ENCODE measurements around the gene TBC1D7.

The TBC1D7 gene

GRCh38 chr6:13296536-13296997, 31.8 kb downstream of the TBC1D7 start:
- H3K4me3 ChIP-seq (ENCODE audit: low read depth, low read length), result no peak overlapping the region

GRCh38 chr6:13295576-13295975, 32.8 kb downstream of the TBC1D7 start:
- no peak overlapping the region for H3K4me3 ChIP-seq (ENCODE audit: low read depth, low read length)

GRCh38 chr6:13294499-13295069, 33.8 kb downstream of the TBC1D7 start:
- no peak overlapping the region for H3K4me3 ChIP-seq (ENCODE audit: low read depth, low read length)

GRCh38 chr6:13292774-13293173, 35.6 kb downstream of the TBC1D7 start:
- no peak overlapping the region for H3K4me3 ChIP-seq (ENCODE audit: low read depth, low read length)

- no peak overlapping the region for H3K4me3 ChIP-seq (ENCODE audit: low read depth, low read length)
Measured at GRCh38 chr6:13290335-13290734, 38.0 kb downstream of the TBC1D7 start.

- no peak overlapping the region for H3K4me3 ChIP-seq (ENCODE audit: low read depth, low read length)
Measured at GRCh38 chr6:13289789-13290318, 38.5 kb downstream of the TBC1D7 start.

GRCh38 chr6:13288969-13289391, 39.4 kb downstream of the TBC1D7 start:
- H3K4me3 ChIP-seq (ENCODE audit: low read depth, low read length), result no peak overlapping the region

- no peak overlapping the region for H3K4me3 ChIP-seq (ENCODE audit: low read depth, low read length)
Measured at GRCh38 chr6:13288481-13288880, 39.9 kb downstream of the TBC1D7 start.

- H3K4me3 ChIP-seq (ENCODE audit: low read depth, low read length), result no peak overlapping the region
Measured at GRCh38 chr6:13287104-13287503, 41.2 kb downstream of the TBC1D7 start.

- no peak overlapping the region for H3K4me3 ChIP-seq (ENCODE audit: low read depth, low read length)
Measured at GRCh38 chr6:13286181-13286580, 42.2 kb downstream of the TBC1D7 start.

- no peak overlapping the region for H3K4me3 ChIP-seq (ENCODE audit: low read depth, low read length)
Measured at GRCh38 chr6:13285705-13286104, 42.6 kb downstream of the TBC1D7 start.

- H3K4me3 ChIP-seq (ENCODE audit: low read depth, low read length), result no peak overlapping the region
Measured at GRCh38 chr6:13284646-13285045, 43.7 kb downstream of the TBC1D7 start.

GRCh38 chr6:13283331-13283730, 45.0 kb downstream of the TBC1D7 start:
- no peak overlapping the region for H3K4me3 ChIP-seq (ENCODE audit: low read depth, low read length)

GRCh38 chr6:13282393-13283069, 45.8 kb downstream of the TBC1D7 start:
- no peak overlapping the region for H3K4me3 ChIP-seq (ENCODE audit: low read depth, low read length)

- H3K4me3 ChIP-seq (ENCODE audit: low read depth, low read length), result no peak overlapping the region
Measured at GRCh38 chr6:13281686-13282085, 46.7 kb downstream of the TBC1D7 start.

- H3K4me3 ChIP-seq (ENCODE audit: low read depth, low read length), result no peak overlapping the region
Measured at GRCh38 chr6:13280254-13280653, 48.1 kb downstream of the TBC1D7 start.

- no peak overlapping the region for H3K4me3 ChIP-seq (ENCODE audit: low read depth, low read length)
Measured at GRCh38 chr6:13278991-13279390, 49.3 kb downstream of the TBC1D7 start.

- no peak overlapping the region for H3K4me3 ChIP-seq (ENCODE audit: low read depth, low read length)
Measured at GRCh38 chr6:13278164-13278563, 50.2 kb downstream of the TBC1D7 start.

GRCh38 chr6:13277231-13277630, 51.1 kb downstream of the TBC1D7 start:
- H3K4me3 ChIP-seq (ENCODE audit: low read depth, low read length), result no peak overlapping the region

- H3K4me3 ChIP-seq (ENCODE audit: low read depth, low read length), result no peak overlapping the region
Measured at GRCh38 chr6:13275435-13275989, 52.8 kb downstream of the TBC1D7 start.

- no peak overlapping the region for H3K4me3 ChIP-seq (ENCODE audit: low read depth, low read length)
Measured at GRCh38 chr6:13274707-13275434, 53.5 kb downstream of the TBC1D7 start.

Data from iPS-11a (cell line).